GM12878 (cell line): ENCODE results near the gene NCOA4.
"Not testable (repeated sequence)": the region's sequence is repeated elsewhere in the genome, so short reads cannot be mapped to it uniquely, and the experiment has no call there.

Experiments used
- CHD4 ChIP-seq: fragments of 200-600 bp; sonication (generic); IDR thresholded peaks from 2 replicates; pipeline ENCODE4 v1.6.1; 2016; ENCODE audit warnings: mild to moderate bottlenecking
- CTCF ChIP-seq, 3 experiments: IDR thresholded peaks in 2 of 3; conservative IDR thresholded peaks in 1 of 3; 2 replicates each; pipeline ENCODE4 v1.5.1; 2011; ENCODE audit warnings: low read depth in 3 of 3, low read length in 3 of 3, mild to moderate bottlenecking in 3 of 3, control low read depth in 2 of 3, moderate library complexity in 2 of 3, inconsistent platforms in 1 of 3, mixed read lengths in 1 of 3; ENCODE audit not compliant: control insufficient read depth in 2 of 3, insufficient read depth in 1 of 3; ENCODE audit errors: extremely low read depth in 1 of 3
- EP300 ChIP-seq, 2 experiments: fragments of 150-350 bp in 1 of 2; IDR thresholded peaks; 2 replicates each; pipeline ENCODE4 v1.6.1; 2011 to 2012; ENCODE audit warnings: low read depth in 2 of 2, low read length in 2 of 2, borderline replicate concordance in 1 of 2, improper control_type of control experiment in 1 of 2, inconsistent platforms in 1 of 2; ENCODE audit not compliant: control insufficient read depth in 1 of 2
- EZH2 ChIP-seq: IDR thresholded peaks from 2 replicates; pipeline ENCODE4 v1.6.1; 2012; ENCODE audit warnings: low read depth, mild to moderate bottlenecking, control low read depth, inconsistent platforms, low read length, borderline replicate concordance; ENCODE audit not compliant: control insufficient read depth
- RAD21 ChIP-seq: IDR thresholded peaks from 2 replicates; pipeline ENCODE4 v1.6.1; 2011; ENCODE audit warnings: mild to moderate bottlenecking, low read depth, low read length, moderate library complexity; ENCODE audit not compliant: insufficient read depth
- SMC3 ChIP-seq: IDR thresholded peaks from 2 replicates; pipeline ENCODE4 v1.6.1; 2011; ENCODE audit warnings: low read length, improper control_type of control experiment, borderline replicate concordance
- SUZ12 ChIP-seq: fragments of 200-600 bp; sonication (generic); IDR thresholded peaks from one replicate; pipeline ENCODE4 v1.6.1; 2018; ENCODE audit warnings: antibody characterized with exemption, mild to moderate bottlenecking; ENCODE audit not compliant: unreplicated experiment
- ZNF687 ChIP-seq: fragments of 450-650 bp; IDR thresholded peaks from 2 replicates; pipeline ENCODE4 v1.6.1; 2017; ENCODE audit warnings: mild to moderate bottlenecking, moderate library complexity

GRCh38 chr10:45962686-45963452 is 67.6 kb downstream of the NCOA4 start:
- TF ChIP-seq SMC3; ZNF687; RAD21; EZH2; CHD4; CTCF (IDR thresholded peaks at IDR 0.05 in 2 of 3, conservative IDR thresholded peaks at IDR 0.05 in 1 of 3; ENCODE audit: control insufficient read depth in 2 of 3, extremely low read depth in 1 of 3, insufficient read depth in 1 of 3, low read depth in 3 of 3, low read length in 3 of 3); EP300 (IDR thresholded peaks at IDR 0.05; ENCODE audit: borderline replicate concordance in 1 of 2, control insufficient read depth in 1 of 2, low read depth in 2 of 2, low read length in 2 of 2); SUZ12: not testable (repeated sequence)
